SK-N-SH treated with all-trans-retinoic acid at 6 μM for 48 hours (cell line): Measurements from ENCODE around the gene CROT.

Experiments used
- ARNTL ChIP-seq: fragments of 450-650 bp; formaldehyde crosslinking; IDR thresholded peaks from 2 replicates; pipeline ENCODE4 v1.5.0; 2020; ENCODE audit warnings: low read depth, mild to moderate bottlenecking, moderate library complexity, borderline replicate concordance
- CREB5 ChIP-seq: fragments of 250-450 bp; sonication (Bioruptor Pico); IDR thresholded peaks from 2 replicates; pipeline ENCODE4 v1.5.1; 2020; ENCODE audit warnings: low read depth, mild to moderate bottlenecking, moderate library complexity
- ESRRG ChIP-seq: fragments of 250-450 bp; sonication (Bioruptor Pico); IDR thresholded peaks from 2 replicates; pipeline ENCODE4 v1.6.1; 2021; ENCODE audit warnings: mild to moderate bottlenecking
- OSR1 ChIP-seq: fragments of 250-450 bp; sonication (Bioruptor Pico); IDR thresholded peaks from 2 replicates; pipeline ENCODE4 v1.8.0; 2022; ENCODE audit warnings: moderate library complexity, mild to moderate bottlenecking, inconsistent platforms
- PATZ1 ChIP-seq: fragments of 250-450 bp; sonication (Bioruptor Pico); IDR thresholded peaks from 2 replicates; pipeline ENCODE4 v1.8.0; 2020; ENCODE audit warnings: mild to moderate bottlenecking, moderate library complexity, borderline replicate concordance
- RARB ChIP-seq: fragments of 250-450 bp; sonication (Bioruptor Pico); IDR thresholded peaks from 2 replicates; pipeline ENCODE4 v1.8.0; 2021; ENCODE audit warnings: mild to moderate bottlenecking, moderate library complexity
- SNAI2 ChIP-seq: fragments of 250-450 bp; sonication (Bioruptor Pico); IDR thresholded peaks from 2 replicates; pipeline ENCODE4 v1.5.0; 2020; ENCODE audit warnings: mild to moderate bottlenecking, moderate library complexity
- TOX ChIP-seq: fragments of 250-450 bp; sonication (Bioruptor Pico); IDR thresholded peaks from 2 replicates; pipeline ENCODE4 v1.8.0; 2021; ENCODE audit warnings: mild to moderate bottlenecking, moderate library complexity, borderline replicate concordance
- TSHZ2 ChIP-seq: fragments of 250-450 bp; sonication (Bioruptor Pico); IDR thresholded peaks from 2 replicates; pipeline ENCODE4 v1.5.0; 2020; ENCODE audit warnings: mild to moderate bottlenecking, moderate library complexity
- ZFP3 ChIP-seq: fragments of 250-450 bp; sonication (Bioruptor Pico); IDR thresholded peaks from 2 replicates; pipeline ENCODE4 v1.5.0; 2020; ENCODE audit warnings: mild to moderate bottlenecking, moderate library complexity
- ZFP30 ChIP-seq: fragments of 450-650 bp; formaldehyde crosslinking; IDR thresholded peaks from 2 replicates; pipeline ENCODE4 v1.5.0; 2022; ENCODE audit warnings: mild to moderate bottlenecking, moderate library complexity
- ZNF70 ChIP-seq: fragments of 450-650 bp; formaldehyde crosslinking; IDR thresholded peaks from 2 replicates; pipeline ENCODE4 v1.5.0; 2020; ENCODE audit warnings: mild to moderate bottlenecking, moderate library complexity
- TF ChIP-seq, protein P1 (sequence below): fragments of 250-450 bp; sonication (Bioruptor Pico); IDR thresholded peaks from 2 replicates; pipeline ENCODE4 v1.5.1; 2021; ENCODE audit warnings: mild to moderate bottlenecking, moderate library complexity

- TF ChIP-seq RARB (CRISPR knock-in tag) (no peak), ZFP30 (CRISPR knock-in tag) (no peak), TOX (CRISPR knock-in tag) (no peak), ZNF70 (CRISPR knock-in tag) (no peak), PATZ1 (CRISPR knock-in tag) (no peak), CREB5 (CRISPR knock-in tag) (no peak), ESRRG (CRISPR knock-in tag) (no peak), OSR1 (CRISPR knock-in tag) (no peak), TSHZ2 (CRISPR knock-in tag) (no peak), ZFP3 (CRISPR knock-in tag) (no peak), SNAI2 (CRISPR knock-in tag) (no peak), ARNTL (no peak)
- TF ChIP-seq, protein P1, sequence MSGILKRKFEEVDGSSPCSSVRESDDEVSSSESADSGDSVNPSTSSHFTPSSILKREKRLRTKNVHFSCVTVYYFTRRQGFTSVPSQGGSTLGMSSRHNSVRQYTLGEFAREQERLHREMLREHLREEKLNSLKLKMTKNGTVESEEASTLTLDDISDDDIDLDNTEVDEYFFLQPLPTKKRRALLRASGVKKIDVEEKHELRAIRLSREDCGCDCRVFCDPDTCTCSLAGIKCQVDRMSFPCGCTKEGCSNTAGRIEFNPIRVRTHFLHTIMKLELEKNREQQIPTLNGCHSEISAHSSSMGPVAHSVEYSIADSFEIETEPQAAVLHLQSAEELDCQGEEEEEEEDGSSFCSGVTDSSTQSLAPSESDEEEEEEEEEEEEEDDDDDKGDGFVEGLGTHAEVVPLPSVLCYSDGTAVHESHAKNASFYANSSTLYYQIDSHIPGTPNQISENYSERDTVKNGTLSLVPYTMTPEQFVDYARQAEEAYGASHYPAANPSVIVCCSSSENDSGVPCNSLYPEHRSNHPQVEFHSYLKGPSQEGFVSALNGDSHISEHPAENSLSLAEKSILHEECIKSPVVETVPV (CRISPR knock-in tag) = no peak
Observed at GRCh38 chr7:87364246-87364645, 18.8 kb downstream of the CROT start.
